ENCODE results near the gene LOXHD1.

GRCh38 chr18:46660957-46661749, 4.1 kb upstream of the LOXHD1 start:
- TF ChIP-seq CTCF (IDR thresholded peaks at IDR 0.05): no peak
- no peak for TF ChIP-seq POLR2AphosphoS5 (IDR thresholded peaks at IDR 0.05)
- no peak for TF ChIP-seq EP300 (IDR thresholded peaks at IDR 0.05)
